Mucosa of gallbladder (tissue), 1 donor: ENCODE results near the gene CADM3. TPM values are rescaled to one million over a fixed set of nuclear protein-coding genes. Genes with fewer than 3 reads are reported as not detected.

Experiments used
- DNase-seq: peaks from one replicate; pipeline ENCODE4 v3.0.0-alpha.2; 2020; ENCODE audit warnings: low spot score
- total RNA-seq: library from RNA; stranded (reverse); gene quantifications from one replicate; pipeline ENCODE4 v1.2.1, GENCODE V29; 2021
- donor health status: DM: no; HTN: no; CAD: no.

CADM3 gene
- total RNA-seq, 1 donor from 2014 or later = 5.2 TPM

- DNase-seq = no peak
These were observed 1.9 kb downstream of the CADM3 start for GRCh38 chr1:159173320-159173719.

- DNase-seq = no peak
These were observed 4.2 kb downstream of the CADM3 start for GRCh38 chr1:159175571-159175970.

- DNase-seq = peak; percentile 72
These were observed 6.0 kb downstream of the CADM3 start for GRCh38 chr1:159177272-159177907.

- DNase-seq = no peak
These were observed 8.5 kb downstream of the CADM3 start for GRCh38 chr1:159179906-159180305.

- DNase-seq = no peak
These were observed 9.1 kb downstream of the CADM3 start for GRCh38 chr1:159180516-159180915.

- DNase-seq = no peak
These were observed 10.1 kb downstream of the CADM3 start for GRCh38 chr1:159181328-159182024.

GRCh38 chr1:159184201-159184600, 12.8 kb downstream of the CADM3 start:
- DNase-seq = no peak

GRCh38 chr1:159185121-159185520, 13.7 kb downstream of the CADM3 start:
- DNase-seq = no peak

GRCh38 chr1:159187033-159187432, 15.6 kb downstream of the CADM3 start:
- DNase-seq = no peak

- DNase-seq = no peak
These were observed 16.4 kb downstream of the CADM3 start for GRCh38 chr1:159187647-159188374.

GRCh38 chr1:159188375-159188788, 17.0 kb downstream of the CADM3 start:
- peak; percentile 53 for DNase-seq

GRCh38 chr1:159190441-159190840, 19.0 kb downstream of the CADM3 start:
- no peak for DNase-seq

- DNase-seq = no peak
These were observed 25.1 kb downstream of the CADM3 start for GRCh38 chr1:159196543-159196942.

- DNase-seq = peak; percentile 78
These were observed 26.4 kb downstream of the CADM3 start for GRCh38 chr1:159197561-159198557.

- no peak for DNase-seq
These were observed 28.5 kb downstream of the CADM3 start for GRCh38 chr1:159199901-159200300.

- DNase-seq = no peak
These were observed 29.4 kb downstream of the CADM3 start for GRCh38 chr1:159200769-159201168.

- no peak for DNase-seq
These were observed 30.2 kb downstream of the CADM3 start for GRCh38 chr1:159201642-159202041.

- DNase-seq = no peak
These were observed 32.2 kb downstream of the CADM3 start for GRCh38 chr1:159203610-159204009.

GRCh38 chr1:159204161-159205141, 33.0 kb downstream of the CADM3 start, which contains the start of gene ACKR1:
Gene ACKR1 (plus strand): TSS chr1:159204875. CDS start chr1:159204960, 85 bp downstream.
- DNase-seq = no peak

GRCh38 chr1:159205225-159205624, 33.8 kb downstream of the CADM3 start:
- DNase-seq = no peak
